K562 (cell line): ENCODE data around the gene GPR15LG. TPM values are rescaled to one million over a fixed set of nuclear protein-coding genes. Genes with fewer than 3 reads are reported as not detected.

Experiments used
- COPS2 ChIP-seq: fragments of 450-650 bp; conservative IDR thresholded peaks from 2 replicates; pipeline ENCODE4 v1.6.1; 2016; ENCODE audit warnings: mild to moderate bottlenecking, moderate library complexity
- CREM ChIP-seq: IDR thresholded peaks from 2 replicates; pipeline ENCODE4 v1.6.1; 2014; ENCODE audit warnings: antibody characterized with exemption, low read depth
- EHMT2 ChIP-seq: fragments of 450-650 bp; IDR thresholded peaks from 2 replicates; pipeline ENCODE4 v1.6.1; 2018; ENCODE audit warnings: antibody characterized with exemption
- ELF1 ChIP-seq: fragments of 200-800 bp; sonication (Bioruptor generic); IDR thresholded peaks from 2 replicates; pipeline ENCODE4 v1.6.1; 2016; ENCODE audit warnings: missing genetic modification characterization, missing compliant biosample characterization
- FIP1L1 ChIP-seq: fragments of 200-400 bp; formaldehyde crosslinking; IDR thresholded peaks from 2 replicates; pipeline ENCODE4 v1.6.1; 2018; ENCODE audit warnings: mild to moderate bottlenecking, low read depth, low read length; ENCODE audit not compliant: poor library complexity, severe bottlenecking
- GTF2A2 ChIP-seq: IDR thresholded peaks from 2 replicates; pipeline ENCODE4 v1.6.1; 2016; ENCODE audit warnings: mild to moderate bottlenecking, missing genetic modification characterization, missing compliant biosample characterization
- KDM4B ChIP-seq, 2 experiments: fragments of 450-650 bp in 1 of 2; sonication (generic) in 1 of 2; IDR thresholded peaks; 2 replicates each; pipeline ENCODE4 v1.6.1; 2016 to 2017; ENCODE audit warnings: borderline replicate concordance in 2 of 2, antibody characterized with exemption in 1 of 2, low read depth in 1 of 2, mild to moderate bottlenecking in 1 of 2
- KLF1 ChIP-seq: fragments of 450-650 bp; IDR thresholded peaks from 2 replicates; pipeline ENCODE4 v1.6.1; 2016; ENCODE audit warnings: missing genetic modification characterization, missing compliant biosample characterization
- LCOR ChIP-seq: sonication (generic); formaldehyde crosslinking; IDR thresholded peaks from 2 replicates; pipeline ENCODE4 v1.8.0; 2022; ENCODE audit warnings: mild to moderate bottlenecking, missing genetic modification reagents
- NUFIP1 ChIP-seq: fragments of 450-650 bp; IDR thresholded peaks from 2 replicates; pipeline ENCODE4 v1.6.1; 2018; ENCODE audit not compliant: partially characterized antibody
- PRPF4 ChIP-seq: fragments of 200-400 bp; formaldehyde crosslinking; IDR thresholded peaks from one replicate; pipeline ENCODE4 v1.6.1; 2017; ENCODE audit warnings: low read length, low read depth, mild to moderate bottlenecking; ENCODE audit not compliant: insufficient read depth, poor library complexity, severe bottlenecking
- RUNX1 ChIP-seq: sonication (generic); IDR thresholded peaks from 2 replicates; pipeline ENCODE4 v1.6.1; 2016; ENCODE audit warnings: antibody characterized with exemption, low read depth
- TAL1 ChIP-seq: fragments of 450-650 bp; IDR thresholded peaks from 2 replicates; pipeline ENCODE4 v1.6.1; 2016; ENCODE audit warnings: mild to moderate bottlenecking
- THAP12 ChIP-seq: fragments of 250-450 bp; sonication (Bioruptor Pico); IDR thresholded peaks from 2 replicates; pipeline ENCODE4 v1.9.0; 2021; ENCODE audit warnings: mild to moderate bottlenecking, inconsistent platforms
- ZBTB1 ChIP-seq: sonication (generic); formaldehyde crosslinking; IDR thresholded peaks from 2 replicates; pipeline ENCODE4 v1.8.1; 2023; ENCODE audit warnings: missing genetic modification reagents, low read depth, mild to moderate bottlenecking, borderline replicate concordance
- ZNF277 ChIP-seq: fragments of 250-450 bp; sonication (Bioruptor Pico); IDR thresholded peaks from 2 replicates; pipeline ENCODE4 v1.8.0; 2022; ENCODE audit warnings: inconsistent platforms, mild to moderate bottlenecking, moderate library complexity, borderline replicate concordance
- ZNF280A ChIP-seq: fragments of 450-650 bp; IDR thresholded peaks from 2 replicates; pipeline ENCODE4 v1.6.1; 2018; ENCODE audit warnings: mild to moderate bottlenecking, low read depth; ENCODE audit not compliant: partially characterized antibody
- ZNF384 ChIP-seq: IDR thresholded peaks from 2 replicates; pipeline ENCODE4 v1.6.1; 2012; ENCODE audit warnings: low read depth, low read length, improper control_type of control experiment
- ZNF395 ChIP-seq: fragments of 200-800 bp; sonication (Bioruptor generic); IDR thresholded peaks from 2 replicates; pipeline ENCODE4 v1.6.1; 2017; ENCODE audit warnings: missing genetic modification characterization, missing compliant biosample characterization
- ZNF76 ChIP-seq: fragments of 250-450 bp; sonication (Bioruptor Pico); IDR thresholded peaks from 2 replicates; pipeline ENCODE4 v1.4.0; 2020; ENCODE audit warnings: mild to moderate bottlenecking, moderate library complexity, borderline replicate concordance
- polyA plus RNA-seq, 8 experiments: library from polyadenylated mRNA; depleted of rRNA in 4 of 8; stranded (reverse) in 5 of 8; unstranded in 3 of 8; fragments of >200 nt; fragmentation: Nextera tagmentation in 2 of 8; fragmentation: Illumina TruSeq in 1 of 8; extraction: Ambion mirVana in 2 of 8; extraction: Trizol in 1 of 8; gene quantifications; 2 replicates each; pipeline versions ENCODE4 v1.2.1 to v1.2.3, GENCODE V29; 2011 to 2014; ENCODE audit warnings: inconsistent platforms in 1 of 8, missing spikeins in 1 of 8
- total RNA-seq, 7 experiments: library from RNA; depleted of rRNA in 6 of 7; stranded (reverse); fragments of >200 nt in 6 of 7; fragmentation: Illumina TruSeq in 2 of 7; extraction: Trizol in 2 of 7; gene quantifications; 2 replicates each; pipeline versions ENCODE4 v1.2.1 to v1.2.3, GENCODE V29; 2011 to 2021; ENCODE audit warnings: low replicate concordance in 1 of 7

Gene GPR15LG
- total and polyA plus RNA-seq, 9 of the 15 experiments (the other 6 are each of a cell fraction or from before 2014, with no cell fraction given), result 0.51 TPM; not detected in 8

- TF ChIP-seq THAP12 (CRISPR knock-in tag), result peak; percentile 65; the same call in 1 of the 2 replicates
- 0 out of 2 replicates have a peak, but pooled peaks have one; percentile 77 for TF ChIP-seq LCOR
- peak; percentile 98 for TF ChIP-seq ELF1 (tag)
- 0 out of 2 replicates have a peak, but pooled peaks have one; percentile 51 for TF ChIP-seq ZBTB1 (CRISPR knock-in tag)
- TF ChIP-seq RUNX1, result no peak
- no peak for TF ChIP-seq TAL1
- peak; percentile 99 for TF ChIP-seq CREM
- peak; percentile 79 for TF ChIP-seq PRPF4
- TF ChIP-seq ZNF395 (CRISPR knock-in tag), result peak; percentile 44; the same call in 1 of the 2 replicates
- no peak for TF ChIP-seq ZNF277
- no peak for TF ChIP-seq EHMT2
- peak; percentile 59; the same call in 1 of the 2 replicates for TF ChIP-seq ZNF76 (CRISPR knock-in tag)
- peak; percentile 54 for TF ChIP-seq NUFIP1
- peak; percentile 82 for TF ChIP-seq FIP1L1
- TF ChIP-seq KLF1 (tag), result peak; percentile 85
- TF ChIP-seq ZNF384, result no peak
- no peak for TF ChIP-seq GTF2A2 (tag)
- no peak for TF ChIP-seq ZNF280A
- no peak for TF ChIP-seq COPS2
- TF ChIP-seq KDM4B (IDR thresholded peaks at IDR 0.05; ENCODE audit: borderline replicate concordance in 2 of 2, low read depth in 1 of 2), result peak in 1 of 2 experiments; percentile 88; a peak in 1 of 4 replicates
Observed at GRCh38 chr10:84139126-84140035, 34.2 kb upstream of the GPR15LG start, which contains the start of gene GHITM (continued).
